HEK293 (cell line): ENCODE data around the gene ITSN1.

Experiments
- CTCF ChIA-PET: fragments of 350-600 bp; formaldehyde crosslinking; extraction: SDS; loops from one replicate; lab custom pipeline; 2021; ENCODE audit warnings: antibody characterized with exemption; lab: Yijun Ruan, JAX
- POLR2A ChIA-PET: fragments of 300-600 bp; formaldehyde crosslinking; extraction: SDS; loops from one replicate; lab custom pipeline; 2020; ENCODE audit warnings: antibody characterized with exemption, inconsistent platforms; lab: Yijun Ruan, JAX
- H3K27ac ChIP-seq: fragments of 200-500 bp; sonication (Bioruptor generic); 2 replicates; pipeline ENCODE4 v1.5.1; 2014; ENCODE audit warnings: low read depth, low read length, control low read depth, inconsistent platforms; ENCODE audit errors: extremely low read depth
- H3K36me3 ChIP-seq, 2 experiments: fragments of 200-500 bp in 1 of 2; sonication (Bioruptor generic) in 1 of 2; 1 replicate in 1 of 2; 2 replicates in 1 of 2; pipeline ENCODE4 v1.5.1; 2014 to 2017; ENCODE audit warnings: inconsistent platforms in 2 of 2, low read length in 2 of 2; ENCODE audit not compliant: control insufficient read depth in 2 of 2, insufficient read depth in 1 of 2
- H3K4me1 ChIP-seq: fragments of 200-500 bp; sonication (Bioruptor generic); 2 replicates; pipeline ENCODE4 v1.5.1; 2014; ENCODE audit warnings: mild to moderate bottlenecking, low read length, inconsistent platforms; ENCODE audit not compliant: control insufficient read depth, insufficient read depth
- H3K4me3 ChIP-seq: 2 replicates; pipeline ENCODE4 v1.5.1; 2011; ENCODE audit warnings: low read depth, mild to moderate bottlenecking, control low read depth, low read length, moderate library complexity
- H3K9me3 ChIP-seq: fragments of 200-500 bp; sonication (Bioruptor generic); 2 replicates; pipeline ENCODE4 v1.5.1; 2014; ENCODE audit warnings: low read depth, low read length, inconsistent platforms; ENCODE audit not compliant: control insufficient read depth, insufficient read depth
- GLI2 ChIP-seq: fragments of 450-650 bp; formaldehyde crosslinking; IDR thresholded peaks from 2 replicates; pipeline ENCODE4; 2017; ENCODE audit warnings: missing biosample characterization, missing genetic modification characterization, low read depth, borderline replicate concordance
- KLF7 ChIP-seq: fragments of 450-650 bp; formaldehyde crosslinking; IDR thresholded peaks from 2 replicates; pipeline ENCODE4 v1.5.1; 2016; ENCODE audit warnings: missing biosample characterization, missing genetic modification characterization, borderline replicate concordance
- RBAK ChIP-seq: fragments of 450-650 bp; formaldehyde crosslinking; IDR thresholded peaks from 2 replicates; pipeline ENCODE4 v1.5.1; 2016; ENCODE audit warnings: missing biosample characterization, missing genetic modification characterization
- SCRT1 ChIP-seq: fragments of 450-650 bp; formaldehyde crosslinking; IDR thresholded peaks from 2 replicates; pipeline ENCODE4 v1.5.1; 2016; ENCODE audit warnings: missing biosample characterization, missing genetic modification characterization, borderline replicate concordance
- ZBTB21 ChIP-seq: fragments of 450-650 bp; formaldehyde crosslinking; IDR thresholded peaks from 2 replicates; pipeline ENCODE4 v1.5.1; 2017; ENCODE audit warnings: missing biosample characterization, missing genetic modification characterization
- ZIC2 ChIP-seq: fragments of 450-650 bp; formaldehyde crosslinking; IDR thresholded peaks from 2 replicates; pipeline ENCODE4 v1.5.1; 2016; ENCODE audit warnings: missing biosample characterization, missing genetic modification characterization
- ZNF324 ChIP-seq: fragments of 450-650 bp; formaldehyde crosslinking; IDR thresholded peaks from 2 replicates; pipeline ENCODE4 v1.5.1; 2016; ENCODE audit warnings: missing biosample characterization, missing genetic modification characterization
- ZNF335 ChIP-seq: fragments of 450-650 bp; formaldehyde crosslinking; conservative IDR thresholded peaks from 2 replicates; pipeline ENCODE4 v1.5.1; 2016; ENCODE audit warnings: missing biosample characterization, missing genetic modification characterization
- ZNF423 ChIP-seq: fragments of 450-650 bp; formaldehyde crosslinking; IDR thresholded peaks from 2 replicates; pipeline ENCODE4 v1.5.1; 2016; ENCODE audit warnings: missing biosample characterization, missing genetic modification characterization
- ZNF621 ChIP-seq: fragments of 450-650 bp; formaldehyde crosslinking; IDR thresholded peaks from 2 replicates; pipeline ENCODE4 v1.5.1; 2017; ENCODE audit warnings: missing biosample characterization, missing genetic modification characterization
- ZNF623 ChIP-seq: fragments of 450-650 bp; formaldehyde crosslinking; IDR thresholded peaks from 2 replicates; pipeline ENCODE4 v1.5.1; 2016; ENCODE audit warnings: missing biosample characterization, missing genetic modification characterization
- ZNF624 ChIP-seq: fragments of 450-650 bp; formaldehyde crosslinking; IDR thresholded peaks from 2 replicates; pipeline ENCODE4 v1.5.1; 2017; ENCODE audit warnings: missing biosample characterization, missing genetic modification characterization
- ZNF670 ChIP-seq: fragments of 450-650 bp; formaldehyde crosslinking; IDR thresholded peaks from 2 replicates; pipeline ENCODE4 v1.5.1; 2016; ENCODE audit warnings: missing biosample characterization, missing genetic modification characterization, low read depth
- ZNF677 ChIP-seq: fragments of 450-650 bp; IDR thresholded peaks from 2 replicates; pipeline ENCODE4 v1.5.0; 2018; ENCODE audit warnings: missing biosample characterization, mild to moderate bottlenecking, missing genetic modification characterization, moderate library complexity
- ZSCAN23 ChIP-seq: fragments of 450-650 bp; formaldehyde crosslinking; IDR thresholded peaks from 2 replicates; pipeline ENCODE4 v1.5.1; 2016; ENCODE audit warnings: missing biosample characterization, missing genetic modification characterization
- ZXDB ChIP-seq: fragments of 450-650 bp; formaldehyde crosslinking; IDR thresholded peaks from 2 replicates; pipeline ENCODE4 v1.5.1; 2016; ENCODE audit warnings: missing biosample characterization, missing genetic modification characterization
- TF ChIP-seq, protein P1 (sequence below): fragments of 450-650 bp; formaldehyde crosslinking; IDR thresholded peaks from 2 replicates; pipeline ENCODE4 v1.5.1; 2016; ENCODE audit warnings: missing biosample characterization, missing genetic modification characterization
- TF ChIP-seq, protein P2 (sequence below): fragments of 450-650 bp; formaldehyde crosslinking; IDR thresholded peaks from 2 replicates; pipeline ENCODE4 v1.5.1; 2016; ENCODE audit warnings: missing biosample characterization, missing genetic modification characterization
- TF ChIP-seq, protein P3 (sequence below): fragments of 450-650 bp; formaldehyde crosslinking; IDR thresholded peaks from 2 replicates; pipeline ENCODE4 v1.5.1; 2016; ENCODE audit warnings: missing biosample characterization, missing genetic modification characterization

Gene ITSN1

DNA sequence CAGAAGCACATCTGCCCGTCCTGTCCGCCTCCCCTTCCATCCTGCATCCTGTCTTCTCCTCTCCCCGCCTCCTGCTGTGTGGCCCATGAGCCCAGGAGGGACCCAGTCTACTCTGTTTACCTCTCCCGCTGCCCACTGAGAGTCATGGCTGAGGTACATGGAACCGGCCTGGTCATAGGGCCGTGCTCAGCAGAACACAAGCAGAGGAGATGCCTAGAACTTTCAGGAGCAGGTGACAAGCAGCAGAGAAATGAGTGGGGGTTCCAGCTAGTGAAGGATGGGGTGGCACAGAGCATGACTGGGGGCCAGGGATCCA, 202.5 kb downstream of the ITSN1 start:
- Histone ChIP-seq H3K36me3 (no peaks in the 10 kb centered on the region; a peak in 1 of 3 replicates), H3K4me3 (no peak overlapping the region), H3K9me3 (no peaks in the 10 kb centered on the region), H3K27ac (no peak overlapping the region), H3K4me1 (peaks cover 4% of the 10 kb centered on the region; the same call in 1 of the 2 replicates)
- ChIA-PET CTCF (interaction anchor here (0.6 kb wide), 1 partner anchor 507 kb away, joined by 4 read pairs; no protein-coding TSS in a partner anchor), POLR2A (interaction anchor here (0.6 kb wide), 1 partner anchor 204 kb away, joined by 3 read pairs; no protein-coding TSS in a partner anchor)
- 0 out of 2 replicates have a peak, but pooled peaks have one; percentile 18 for TF ChIP-seq ZIC2 (tag by site-specific recombination)
- no peak for TF ChIP-seq ZNF324

DNA sequence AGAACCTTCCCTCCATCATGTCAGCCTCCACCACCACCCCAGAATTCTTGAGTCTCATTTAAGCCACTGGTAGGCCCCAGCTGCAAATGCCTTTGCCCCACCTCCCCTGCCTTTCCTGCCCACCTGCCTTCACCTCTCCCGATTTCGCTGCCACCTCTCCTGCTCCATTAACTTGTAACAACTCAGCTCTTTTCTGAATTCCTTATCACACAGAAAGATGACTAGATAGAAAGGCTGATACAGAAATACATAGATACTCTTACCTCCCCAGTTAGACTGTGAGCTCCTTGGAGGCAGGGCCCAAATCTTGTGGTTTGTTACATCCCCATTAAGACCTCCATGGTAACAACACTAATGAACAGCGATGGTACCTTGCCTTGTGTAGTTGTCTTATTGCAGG, 203.8 kb downstream of the ITSN1 start:
- Histone ChIP-seq H3K4me1 (peaks cover 4% of the 10 kb centered on the region; the same call in 1 of the 2 replicates), H3K27ac (no peak overlapping the region; the same call in 1 of the 2 replicates), H3K36me3 (no peaks in the 10 kb centered on the region), H3K4me3 (no peak overlapping the region), H3K9me3 (no peaks in the 10 kb centered on the region)
- no peak for TF ChIP-seq GLI2 (tag by site-specific recombination)
- no peak for TF ChIP-seq ZNF624 (tag by site-specific recombination)
- TF ChIP-seq, protein P1, sequence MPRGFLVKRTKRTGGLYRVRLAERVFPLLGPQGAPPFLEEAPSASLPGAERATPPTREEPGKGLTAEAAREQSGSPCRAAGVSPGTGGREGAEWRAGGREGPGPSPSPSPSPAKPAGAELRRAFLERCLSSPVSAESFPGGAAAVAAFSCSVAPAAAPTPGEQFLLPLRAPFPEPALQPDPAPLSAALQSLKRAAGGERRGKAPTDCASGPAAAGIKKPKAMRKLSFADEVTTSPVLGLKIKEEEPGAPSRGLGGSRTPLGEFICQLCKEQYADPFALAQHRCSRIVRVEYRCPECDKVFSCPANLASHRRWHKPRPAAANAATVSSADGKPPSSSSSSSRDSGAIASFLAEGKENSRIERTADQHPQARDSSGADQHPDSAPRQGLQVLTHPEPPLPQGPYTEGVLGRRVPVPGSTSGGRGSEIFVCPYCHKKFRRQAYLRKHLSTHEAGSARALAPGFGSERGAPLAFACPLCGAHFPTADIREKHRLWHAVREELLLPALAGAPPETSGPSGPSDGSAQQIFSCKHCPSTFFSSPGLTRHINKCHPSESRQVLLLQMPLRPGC (tag by site-specific recombination) = no peak
- TF ChIP-seq ZBTB21 (tag by site-specific recombination) = no peak
- TF ChIP-seq, protein P2, sequence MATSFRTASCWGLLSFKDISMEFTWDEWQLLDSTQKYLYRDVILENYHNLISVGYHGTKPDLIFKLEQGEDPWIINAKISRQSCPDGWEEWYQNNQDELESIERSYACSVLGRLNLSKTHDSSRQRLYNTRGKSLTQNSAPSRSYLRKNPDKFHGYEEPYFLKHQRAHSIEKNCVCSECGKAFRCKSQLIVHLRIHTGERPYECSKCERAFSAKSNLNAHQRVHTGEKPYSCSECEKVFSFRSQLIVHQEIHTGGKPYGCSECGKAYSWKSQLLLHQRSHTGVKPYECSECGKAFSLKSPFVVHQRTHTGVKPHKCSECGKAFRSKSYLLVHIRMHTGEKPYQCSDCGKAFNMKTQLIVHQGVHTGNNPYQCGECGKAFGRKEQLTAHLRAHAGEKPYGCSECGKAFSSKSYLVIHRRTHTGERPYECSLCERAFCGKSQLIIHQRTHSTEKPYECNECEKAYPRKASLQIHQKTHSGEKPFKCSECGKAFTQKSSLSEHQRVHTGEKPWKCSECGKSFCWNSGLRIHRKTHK (tag by site-specific recombination) = peak; percentile 97
- TF ChIP-seq ZNF621 (tag by site-specific recombination) = no peak
- TF ChIP-seq ZNF677 (tag by site-specific recombination) = no peak
- POLR2A ChIA-PET = no interaction called here
- CTCF ChIA-PET = no interaction called here

DNA sequence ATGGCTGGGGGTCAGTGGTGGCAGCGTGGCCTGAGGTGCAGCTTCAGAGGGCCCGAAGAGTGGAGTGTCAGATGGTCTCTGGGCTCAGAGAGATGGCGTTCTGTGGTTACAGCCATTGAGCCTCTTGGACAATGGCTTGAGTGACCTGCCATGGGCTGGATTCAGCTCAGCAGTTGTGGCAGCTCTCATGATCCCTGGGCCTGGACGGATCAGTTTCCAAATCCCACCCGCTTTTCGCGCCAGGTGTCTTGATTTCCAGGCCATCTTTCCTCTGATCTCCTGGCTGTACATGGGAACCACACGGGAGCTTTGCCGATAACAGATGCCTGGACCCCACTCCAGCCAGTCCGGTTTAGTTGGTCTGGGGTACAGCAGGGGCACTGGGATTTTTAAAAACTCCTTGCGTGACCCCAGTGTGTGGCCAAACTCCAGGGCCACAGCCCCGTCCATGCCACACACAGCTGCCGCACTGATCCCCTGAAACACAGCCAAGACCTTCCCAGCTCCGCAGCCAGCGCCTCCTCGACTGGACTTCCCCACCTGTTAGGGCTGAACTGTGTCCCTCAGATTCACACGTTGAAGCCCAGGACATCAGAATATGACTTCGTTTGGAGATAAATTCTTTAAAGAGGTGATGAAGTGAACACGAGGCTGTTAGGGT, 205.4 kb downstream of the ITSN1 start:
- no peak overlapping the region for H3K4me3 ChIP-seq
- H3K9me3 ChIP-seq = no peaks in the 10 kb centered on the region
- TF ChIP-seq ZNF623 (tag by site-specific recombination) = no peak
- no peak for TF ChIP-seq ZSCAN23 (tag by site-specific recombination)
- no peak for TF ChIP-seq ZXDB (tag by site-specific recombination)
- TF ChIP-seq, protein P3, sequence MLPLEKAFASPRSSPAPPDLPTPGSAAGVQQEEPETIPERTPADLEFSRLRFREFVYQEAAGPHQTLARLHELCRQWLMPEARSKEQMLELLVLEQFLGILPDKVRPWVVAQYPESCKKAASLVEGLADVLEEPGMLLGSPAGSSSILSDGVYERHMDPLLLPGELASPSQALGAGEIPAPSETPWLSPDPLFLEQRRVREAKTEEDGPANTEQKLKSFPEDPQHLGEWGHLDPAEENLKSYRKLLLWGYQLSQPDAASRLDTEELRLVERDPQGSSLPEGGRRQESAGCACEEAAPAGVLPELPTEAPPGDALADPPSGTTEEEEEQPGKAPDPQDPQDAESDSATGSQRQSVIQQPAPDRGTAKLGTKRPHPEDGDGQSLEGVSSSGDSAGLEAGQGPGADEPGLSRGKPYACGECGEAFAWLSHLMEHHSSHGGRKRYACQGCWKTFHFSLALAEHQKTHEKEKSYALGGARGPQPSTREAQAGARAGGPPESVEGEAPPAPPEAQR (tag by site-specific recombination) = no peak
- no peak for TF ChIP-seq ZNF335 (tag by site-specific recombination)
- TF ChIP-seq ZNF670 (tag by site-specific recombination) = no peak
- TF ChIP-seq SCRT1 (tag by site-specific recombination) = no peak
- no peak for TF ChIP-seq ZNF423 (tag by site-specific recombination)
- no peak for TF ChIP-seq KLF7
- TF ChIP-seq RBAK (tag by site-specific recombination) = no peak
- H3K4me1 ChIP-seq = peaks cover 4% of the 10 kb centered on the region; the same call in 1 of the 2 replicates
- no peaks in the 10 kb centered on the region for H3K36me3 ChIP-seq
- POLR2A ChIA-PET = no interaction called here
- CTCF ChIA-PET = interaction anchor here (0.6 kb wide), 1 partner anchor 86 kb away, joined by 3 read pairs; no protein-coding TSS in a partner anchor
- H3K27ac ChIP-seq = no peak overlapping the region
